ENCODE data around the gene MRPS18B. TPM values are rescaled to one million over a fixed set of nuclear protein-coding genes. Genes with fewer than 3 reads are reported as not detected.
A peak's percentile ranks its signal among the peaks of the same experiment; 100 is the strongest.

Gene MRPS18B
- total RNA-seq, 1 experiment from 2014 or later: 70.4 TPM

- intact Hi-C loops (cut with micrococcal nuclease; ENCODE audit: unreplicated experiment): loop anchor here (1.0 kb wide), 1 partner anchor 13 kb away; the partner anchor contains the start of gene PRR3
- H3K36me3 ChIP-seq (ENCODE audit: insufficient read depth, low read length, poor library complexity, severe bottlenecking): peaks cover 5% of the 10 kb centered on the region
- peak overlapping the region; percentile 88 for H3K27ac ChIP-seq (ENCODE audit: low read depth, low read length, poor library complexity, severe bottlenecking)
- BruUV-seq (replicated peaks): TSS peak; percentile 86
- POLR2A ChIA-PET (ENCODE audit: low non-redundant PET): interaction anchor here (0.5 to 1.1 kb wide), 2 partner anchors 26 to 150 kb away, joined by 4 to 11 read pairs; no protein-coding TSS in a partner anchor
- no peak for DNase-seq (ENCODE audit: low spot score)
- CTCF ChIA-PET: interaction anchor here (0.9 kb wide), 1 partner anchor 26 kb away, joined by 3 read pairs; no protein-coding TSS in a partner anchor
- TF ChIP-seq EZH2 (IDR thresholded peaks at IDR 0.05; ENCODE audit: borderline replicate concordance, low read depth, low read length, poor library complexity, severe bottlenecking): no peak
- TF ChIP-seq CTCF (conservative IDR thresholded peaks at IDR 0.05; ENCODE audit: low read depth, low read length): no peak
- no peaks in the 10 kb centered on the region for H3K27me3 ChIP-seq (replicated peaks; ENCODE audit: insufficient read depth, low read depth, low read length, poor library complexity)
- peak overlapping the region; percentile 65 for H3K4me3 ChIP-seq (ENCODE audit: low read depth, low read length, poor library complexity, severe bottlenecking)
- no peaks in the 10 kb centered on the region for H3K9me3 ChIP-seq (ENCODE audit: low read depth, low read length, poor library complexity, severe bottlenecking)
- peaks cover 32% of the 10 kb centered on the region for H3K4me1 ChIP-seq (ENCODE audit: insufficient read depth, low read length, poor library complexity, severe bottlenecking)
Observed at GRCh38 chr6:30570740-30571074, 46.9 kb upstream of the MRPS18B start.

- Histone ChIP-seq H3K4me3 (ENCODE audit: low read depth, low read length, poor library complexity, severe bottlenecking) (peak within 1 kb of the TSS; percentile 65), H3K27me3 (replicated peaks; ENCODE audit: insufficient read depth, low read depth, low read length, poor library complexity) (no peaks in the 10 kb centered on the region), H3K27ac (ENCODE audit: low read depth, low read length, poor library complexity, severe bottlenecking) (peak within 1 kb of the TSS; percentile 88), H3K36me3 (ENCODE audit: insufficient read depth, low read length, poor library complexity, severe bottlenecking) (peaks cover 6% of the 10 kb centered on the region), H3K9me3 (ENCODE audit: low read depth, low read length, poor library complexity, severe bottlenecking) (no peaks in the 10 kb centered on the region), H3K4me1 (ENCODE audit: insufficient read depth, low read length, poor library complexity, severe bottlenecking) (peaks cover 32% of the 10 kb centered on the region)
- POLR2A ChIA-PET (ENCODE audit: low non-redundant PET): interaction anchor here (0.5 to 1.1 kb wide), 2 partner anchors 25 to 149 kb away, joined by 4 to 11 read pairs; no protein-coding TSS in a partner anchor
- TF ChIP-seq EZH2 (IDR thresholded peaks at IDR 0.05; ENCODE audit: borderline replicate concordance, low read depth, low read length, poor library complexity, severe bottlenecking) (no peak), CTCF (conservative IDR thresholded peaks at IDR 0.05; ENCODE audit: low read depth, low read length) (no peak)
- CTCF ChIA-PET: interaction anchor here (0.9 kb wide), 1 partner anchor 26 kb away, joined by 3 read pairs; no protein-coding TSS in a partner anchor
- BruUV-seq (replicated peaks): no TSS peak
- intact Hi-C loops (cut with micrococcal nuclease; ENCODE audit: unreplicated experiment): loop anchor here (1.0 kb wide), 1 partner anchor 14 kb away; the partner anchor contains the start of gene PRR3
- peak; percentile 98 for DNase-seq (ENCODE audit: low spot score)
Observed at GRCh38 chr6:30571075-30571761, 46.4 kb upstream of the MRPS18B start, which contains the start of gene ABCF1. Gene ABCF1, plus strand, starts transcription at chr6:30571442. Its CDS starts 46 bp downstream, at chr6:30571488.

GRCh38 chr6:30571762-30572082, 45.9 kb upstream of the MRPS18B start:
- TF ChIP-seq EZH2 (IDR thresholded peaks at IDR 0.05; ENCODE audit: borderline replicate concordance, low read depth, low read length, poor library complexity, severe bottlenecking) (no peak), CTCF (conservative IDR thresholded peaks at IDR 0.05; ENCODE audit: low read depth, low read length) (no peak)
- Histone ChIP-seq H3K36me3 (ENCODE audit: insufficient read depth, low read length, poor library complexity, severe bottlenecking) (peaks cover 10% of the 10 kb centered on the region), H3K9me3 (ENCODE audit: low read depth, low read length, poor library complexity, severe bottlenecking) (no peaks in the 10 kb centered on the region), H3K4me3 (ENCODE audit: low read depth, low read length, poor library complexity, severe bottlenecking) (peak overlapping the region; percentile 65), H3K4me1 (ENCODE audit: insufficient read depth, low read length, poor library complexity, severe bottlenecking) (peaks cover 32% of the 10 kb centered on the region), H3K27me3 (replicated peaks; ENCODE audit: insufficient read depth, low read depth, low read length, poor library complexity) (no peaks in the 10 kb centered on the region), H3K27ac (ENCODE audit: low read depth, low read length, poor library complexity, severe bottlenecking) (peak overlapping the region; percentile 88)
- intact Hi-C loops (cut with micrococcal nuclease; ENCODE audit: unreplicated experiment): loop anchor here (1.0 kb wide), 1 partner anchor 14 kb away; the partner anchor contains the start of gene PRR3
- CTCF ChIA-PET: interaction anchor here (0.9 kb wide), 1 partner anchor 27 kb away, joined by 3 read pairs; no protein-coding TSS in a partner anchor
- BruUV-seq (replicated peaks): TSS peak; percentile 78
- POLR2A ChIA-PET (ENCODE audit: low non-redundant PET): no interaction called here
- DNase-seq (ENCODE audit: low spot score): no peak

Data from A673 (cell line).